ENCODE data around the gene CFAP410.
A peak's percentile ranks its signal among the peaks of the same experiment; 100 is the strongest.
"Not testable (repeated sequence)": the region's sequence is repeated elsewhere in the genome, so short reads cannot be mapped to it uniquely, and the experiment has no call there.

The CFAP410 gene

GRCh38 chr21:44368711-44369446 is 29.7 kb upstream of the CFAP410 start:
- no peak for DNase-seq (ENCODE audit: low spot score)

DNA sequence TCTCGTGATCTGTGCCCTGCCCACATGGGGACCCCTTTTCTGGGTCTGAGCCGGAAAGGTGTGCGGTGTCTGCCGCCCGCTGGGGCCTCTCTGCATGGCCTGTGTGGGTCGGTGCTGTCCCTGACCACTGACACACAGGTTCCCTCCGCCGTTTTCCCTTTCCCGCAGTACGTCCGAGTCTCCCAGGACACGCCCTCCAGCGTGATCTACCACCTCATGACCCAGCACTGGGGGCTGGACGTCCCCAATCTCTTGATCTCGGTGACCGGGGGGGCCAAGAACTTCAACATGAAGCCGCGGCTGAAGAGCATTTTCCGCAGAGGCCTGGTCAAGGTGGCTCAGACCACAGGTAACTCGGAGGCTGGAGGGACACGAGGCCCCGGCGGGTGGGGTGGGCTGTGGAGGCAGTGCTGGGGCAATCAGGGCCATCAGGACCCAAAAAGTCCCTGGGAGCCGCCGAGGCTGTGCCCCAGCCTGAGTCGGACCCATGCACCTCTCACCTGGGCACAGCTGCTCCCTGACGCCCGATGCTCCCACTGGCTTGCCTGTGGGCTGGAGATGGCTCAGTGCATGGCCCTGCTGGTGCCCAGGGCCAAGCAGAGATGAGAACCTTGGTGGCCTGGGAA is 27.5 kb upstream of the CFAP410 start:
- no peak for DNase-seq (ENCODE audit: low spot score)

DNA sequence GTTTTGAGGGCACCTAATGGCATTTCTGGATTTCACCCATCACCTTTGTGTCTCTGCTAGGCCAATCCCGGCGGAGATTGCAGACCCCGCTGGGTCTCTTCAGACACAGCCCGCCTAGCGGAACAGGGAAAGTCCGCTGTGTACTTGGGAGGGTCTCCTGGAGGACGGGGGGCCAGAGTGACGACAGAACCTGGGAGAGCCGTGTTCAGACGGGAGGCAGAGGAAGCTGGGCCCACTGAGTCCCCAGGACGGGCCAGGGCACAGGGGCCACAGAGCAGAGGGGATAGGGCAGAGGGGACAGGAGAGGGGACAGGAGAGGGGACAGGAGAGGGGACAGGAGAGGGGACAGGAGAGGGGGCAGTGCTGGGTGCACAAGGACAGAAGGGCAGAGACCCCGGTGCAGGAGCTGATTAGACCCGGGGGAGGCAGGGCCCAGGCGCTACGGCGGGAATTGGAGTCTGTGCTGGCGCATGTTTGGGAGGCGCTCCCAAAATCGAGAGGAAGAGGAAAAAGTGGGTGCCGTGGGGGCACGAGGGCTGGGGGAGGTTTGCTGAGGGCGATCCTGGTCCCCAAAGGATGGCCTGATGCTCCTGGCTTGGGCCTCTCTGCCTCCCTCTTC is 26.9 kb upstream of the CFAP410 start:
- no peak for DNase-seq (ENCODE audit: low spot score)

DNA sequence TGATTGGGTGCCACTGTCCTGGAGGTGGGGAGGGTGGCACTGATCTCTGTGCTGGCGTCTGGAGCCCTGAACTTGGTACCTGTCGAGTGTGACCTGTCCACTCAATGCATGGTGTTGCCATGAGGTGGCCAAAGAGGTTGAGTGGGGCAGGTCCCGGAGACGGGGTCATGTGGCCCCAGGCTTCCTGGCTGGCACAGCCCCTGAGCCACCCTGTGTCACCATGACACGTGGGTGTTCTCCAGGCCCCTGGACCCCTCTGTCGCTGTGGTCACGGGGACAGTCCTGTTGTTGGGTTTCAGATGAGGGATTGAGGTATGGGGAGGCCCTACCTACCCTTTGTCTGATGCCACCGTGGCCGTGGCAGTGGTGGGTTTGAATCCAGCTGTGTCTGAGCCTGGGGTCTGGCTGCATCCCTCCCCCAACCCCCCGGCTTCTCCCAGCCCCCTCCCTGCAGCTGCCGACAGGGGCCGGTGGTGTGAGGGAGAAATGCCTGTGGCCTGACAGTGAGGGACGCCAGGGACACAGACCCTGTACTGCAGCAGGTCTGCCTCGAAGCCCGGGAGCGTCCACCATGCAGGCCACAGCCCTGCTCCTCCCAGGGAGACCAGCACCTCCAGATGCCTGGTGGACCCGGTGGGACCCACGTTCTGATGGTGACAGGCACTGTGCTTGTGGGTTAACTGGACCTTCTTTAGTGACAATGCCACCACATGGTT is 26.2 kb upstream of the CFAP410 start:
- no peak for DNase-seq (ENCODE audit: low spot score)

DNA sequence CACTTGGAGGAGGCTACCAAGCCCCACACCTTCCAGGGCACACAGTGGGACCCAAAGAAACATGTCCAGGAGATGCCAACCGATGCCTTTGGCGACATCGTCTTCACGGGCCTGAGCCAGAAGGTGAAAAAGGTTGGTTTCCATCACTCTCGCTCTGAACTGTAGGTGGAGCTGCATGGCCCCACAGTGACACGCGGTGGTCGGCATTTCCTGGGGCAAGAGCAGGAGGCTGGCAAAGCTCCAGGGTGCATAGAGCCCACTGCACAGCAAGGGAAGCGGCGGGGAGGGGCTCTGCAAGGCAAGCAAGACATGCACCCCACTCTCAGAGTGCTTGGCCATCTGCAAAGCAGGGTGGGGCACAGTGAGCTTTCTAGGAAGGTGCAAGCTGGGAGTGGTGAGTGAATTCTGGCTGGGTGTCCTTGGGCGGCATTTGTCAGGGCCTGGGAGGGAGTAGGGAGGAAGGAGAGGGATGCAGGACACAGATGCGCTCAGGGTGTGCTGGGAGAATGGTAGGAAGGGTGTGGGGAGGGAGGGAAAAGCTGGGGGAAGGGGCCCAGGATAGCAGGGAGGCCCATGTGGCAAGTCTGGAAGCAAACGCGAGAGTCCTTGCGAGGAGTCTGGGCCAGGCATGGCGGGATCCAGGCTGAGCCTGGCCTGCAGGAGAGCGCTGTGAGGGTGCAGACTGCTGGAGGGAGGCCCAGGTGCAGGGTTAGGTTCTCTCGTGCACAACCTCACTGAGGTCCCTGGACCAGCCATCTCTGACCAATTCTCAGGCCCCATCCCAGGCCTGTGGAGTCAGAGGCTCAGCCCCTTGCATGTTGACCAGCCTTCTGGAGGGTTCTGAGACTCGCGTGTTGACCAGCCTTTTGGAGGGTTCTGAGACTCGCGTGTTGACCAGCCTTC is 25.2 kb upstream of the CFAP410 start:
- no peak for DNase-seq (ENCODE audit: low spot score)

DNA sequence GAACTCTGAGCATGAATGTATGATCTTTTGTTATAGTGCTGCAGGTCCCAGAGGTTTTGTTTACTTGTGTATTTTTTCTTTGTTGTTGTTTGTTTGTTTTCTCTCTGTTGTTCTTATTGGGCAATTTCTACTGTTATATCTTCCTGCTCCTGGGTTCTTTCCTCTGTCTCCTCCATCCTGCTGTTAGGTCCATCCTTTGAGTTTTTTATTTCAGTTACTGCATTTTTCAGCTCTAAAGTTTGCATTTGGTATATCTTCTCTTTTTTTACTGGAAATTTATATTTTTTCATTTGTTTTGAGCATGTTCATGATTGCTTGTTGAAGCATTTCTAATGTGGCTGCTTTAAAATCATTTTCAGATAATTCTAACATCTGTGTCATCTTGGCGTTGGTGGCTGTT is 24.1 kb upstream of the CFAP410 start:
- no peak for DNase-seq (ENCODE audit: low spot score)

DNA sequence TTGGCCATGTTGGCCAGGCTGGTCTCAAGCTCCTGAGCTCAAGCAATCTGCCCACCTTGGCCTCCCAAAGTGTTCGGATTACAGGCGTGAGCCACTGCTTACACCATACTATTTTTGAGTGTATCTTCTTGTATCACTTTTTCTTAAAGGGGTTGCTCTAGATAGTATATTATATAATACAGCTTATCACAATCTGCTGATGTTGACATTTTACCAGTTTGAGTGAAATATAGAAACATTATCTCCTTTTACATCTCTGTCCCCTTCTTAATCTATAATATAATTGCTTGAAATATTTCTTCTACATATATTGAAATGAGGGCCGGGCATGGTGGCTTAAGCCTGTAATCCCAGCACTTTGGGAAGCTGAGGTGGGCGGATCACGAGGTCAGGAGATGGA is 22.7 kb upstream of the CFAP410 start:
- not testable (repeated sequence) for DNase-seq (ENCODE audit: low spot score)

- DNase-seq (ENCODE audit: low spot score) = no peak
These were observed 21.0 kb upstream of the CFAP410 start for GRCh38 chr21:44360159-44360558.

- no peak for DNase-seq (ENCODE audit: low spot score)
These were observed 20.2 kb upstream of the CFAP410 start for GRCh38 chr21:44359396-44359795.

DNA sequence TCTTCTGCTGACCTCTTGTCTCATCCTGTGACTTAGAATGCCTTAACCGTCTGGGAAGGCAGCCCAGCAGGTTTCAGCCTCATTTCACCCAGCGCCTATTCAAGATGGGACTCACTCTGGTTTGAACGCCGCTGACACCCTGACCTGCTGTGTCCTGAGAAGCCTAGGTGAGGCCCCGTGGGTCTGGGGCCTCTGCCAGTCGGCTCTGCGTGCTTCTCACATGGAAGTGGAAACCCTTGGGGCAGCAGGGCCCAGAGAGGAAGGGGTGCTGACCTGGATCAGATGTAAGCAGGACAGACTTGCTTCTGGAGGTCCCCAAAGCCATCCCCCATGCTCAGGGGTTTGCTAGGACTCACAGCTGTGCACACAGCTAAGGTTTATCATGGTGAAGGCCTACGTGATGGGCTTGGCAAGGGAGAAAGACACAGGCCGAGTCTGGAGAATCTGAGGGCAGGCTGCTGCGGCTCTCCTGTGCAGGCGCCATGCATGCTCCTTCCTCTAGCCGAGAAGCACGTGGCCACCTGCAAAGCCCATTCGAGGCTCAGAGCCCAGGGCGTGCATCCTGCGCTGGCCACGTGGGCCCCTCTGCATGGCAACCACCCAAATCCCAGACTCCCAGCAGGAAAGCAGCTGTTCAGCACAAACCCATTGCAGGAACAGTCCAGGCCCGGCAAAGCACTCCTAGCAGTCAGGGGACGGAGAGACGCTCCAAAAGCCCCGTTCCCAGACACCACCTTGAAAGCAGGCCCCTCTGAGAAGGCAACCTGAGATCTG is 18.1 kb upstream of the CFAP410 start:
- DNase-seq (ENCODE audit: low spot score) = no peak

DNA sequence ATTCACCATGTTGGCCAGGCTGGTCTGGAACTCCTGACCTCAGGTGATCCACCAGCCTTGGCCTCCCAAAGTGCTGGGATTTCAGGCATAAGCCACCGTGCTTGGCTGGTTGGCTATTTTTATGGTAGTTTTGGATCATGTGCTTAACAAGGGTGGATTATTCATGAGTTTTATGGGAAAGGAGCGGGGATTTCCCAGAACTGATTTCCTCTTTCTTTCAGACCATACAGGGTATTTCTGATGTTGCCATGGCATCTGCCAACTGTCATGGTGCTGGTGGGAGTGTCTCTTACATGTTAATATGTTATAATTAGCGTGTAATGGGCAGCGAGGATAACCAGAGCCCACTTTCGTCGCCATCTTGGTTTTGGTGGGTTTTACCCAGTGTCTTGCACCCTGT is 17.4 kb upstream of the CFAP410 start:
- no peak for DNase-seq (ENCODE audit: low spot score)

GRCh38 chr21:44356160-44356559 is 17.0 kb upstream of the CFAP410 start:
- DNase-seq (ENCODE audit: low spot score) = no peak

DNA sequence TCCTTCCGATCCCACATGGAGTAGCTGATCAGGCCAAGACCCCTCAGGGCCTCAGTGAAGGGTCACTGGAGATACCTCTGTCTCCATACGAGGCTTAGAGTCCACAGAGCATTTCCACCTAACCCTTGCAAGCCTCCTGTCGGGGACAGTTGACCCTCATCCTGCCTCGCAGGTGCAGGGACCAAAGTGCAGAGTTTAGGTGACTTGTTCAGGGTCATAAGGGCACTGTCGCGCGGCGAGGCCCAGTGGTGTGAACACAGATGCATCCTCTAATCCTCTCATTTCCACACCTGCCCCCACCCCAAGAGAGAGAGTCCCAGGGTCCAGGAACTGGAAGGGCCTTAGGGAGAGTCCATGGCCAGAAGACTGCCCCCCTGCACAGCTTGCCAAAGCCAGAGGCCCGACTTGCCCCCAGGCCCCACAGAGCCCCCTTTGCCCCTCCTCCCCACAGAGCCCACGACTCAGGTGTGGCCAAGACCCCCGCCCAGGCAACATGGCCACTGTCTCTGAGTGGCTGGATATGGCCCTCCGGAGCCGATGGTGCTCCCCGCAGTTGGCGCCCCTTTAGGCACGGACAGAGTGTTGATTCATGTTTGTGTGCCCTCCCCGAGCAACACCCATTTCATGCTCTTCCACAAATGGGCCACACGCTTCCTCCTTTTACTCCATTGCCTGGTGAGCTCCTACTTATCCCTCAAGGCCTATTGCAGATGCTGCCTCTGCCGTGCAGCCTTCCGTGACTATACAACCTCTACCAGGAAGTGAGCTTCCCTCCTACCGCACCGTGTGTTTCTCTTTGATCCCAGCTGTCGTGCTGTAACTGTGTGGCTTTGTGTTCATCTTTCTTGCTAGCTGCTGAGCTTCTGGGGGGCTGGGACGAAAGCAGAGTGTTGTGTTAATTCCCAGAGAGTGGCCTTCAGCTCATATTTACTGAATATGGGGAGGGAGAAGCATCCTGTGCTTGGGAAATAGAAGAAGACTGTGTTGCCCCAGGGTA is 15.9 kb upstream of the CFAP410 start:
- peak; percentile 12 for DNase-seq (ENCODE audit: low spot score)

DNA sequence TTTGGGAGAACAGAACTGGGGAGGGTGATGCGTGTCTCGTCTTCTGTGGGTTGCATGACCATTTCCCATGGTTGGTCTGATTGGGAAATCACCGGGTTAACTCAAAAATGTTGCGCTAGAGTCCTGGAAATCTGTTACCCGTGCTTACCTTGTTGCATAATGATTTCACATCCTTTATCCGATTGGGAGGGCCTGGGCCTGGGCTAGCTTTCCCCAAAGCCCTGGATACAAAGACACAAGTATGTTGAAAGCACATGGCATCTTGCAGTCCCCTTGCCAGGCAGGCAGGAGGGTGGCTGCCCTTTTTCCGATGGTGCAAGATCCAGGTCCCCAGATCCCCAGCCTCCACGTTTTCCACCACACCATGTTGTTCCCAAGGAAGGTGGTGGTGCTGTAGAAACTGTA is 14.8 kb upstream of the CFAP410 start:
- no peak for DNase-seq (ENCODE audit: low spot score)

GRCh38 chr21:44353191-44353970 is 14.2 kb upstream of the CFAP410 start, which contains the start of gene TRPM2:
TRPM2 (plus strand) TSS chr21:44353621; CDS start chr21:44353701, 80 bp downstream.
- DNase-seq (ENCODE audit: low spot score) = peak; percentile 21

DNA sequence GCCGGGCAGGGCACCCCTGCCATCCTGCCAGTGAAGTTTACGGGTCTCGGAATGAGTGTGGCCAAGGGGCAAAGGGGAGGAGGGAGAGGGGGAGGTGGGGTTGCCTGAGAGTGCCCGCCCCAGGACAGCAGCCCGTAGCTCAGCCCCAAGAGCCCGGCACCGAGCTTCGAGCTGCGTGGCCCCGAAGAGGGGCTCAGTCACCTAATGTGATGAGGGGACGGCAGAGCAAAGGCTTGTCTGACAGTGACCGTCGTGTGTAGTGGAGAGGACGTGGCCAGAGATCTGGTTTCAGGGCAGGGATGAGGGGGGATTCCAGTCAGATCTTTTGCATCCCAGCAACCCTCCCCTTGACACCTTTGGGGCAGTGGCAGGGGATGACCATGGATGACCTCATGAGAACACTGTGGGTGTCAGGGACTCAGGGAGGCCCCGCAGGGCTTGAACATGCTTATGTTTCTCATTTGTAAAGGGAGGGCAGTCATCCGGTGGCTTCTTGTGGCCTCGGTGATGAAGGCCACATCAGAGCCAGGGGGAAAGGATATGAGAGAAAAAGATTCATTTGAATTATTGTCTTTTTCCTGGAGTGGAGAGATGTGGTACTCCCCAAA is 13.2 kb upstream of the CFAP410 start:
- DNase-seq (ENCODE audit: low spot score) = no peak

- DNase-seq (ENCODE audit: low spot score) = no peak
These were observed 12.5 kb upstream of the CFAP410 start for GRCh38 chr21:44351535-44352252.

All from CD4-positive, alpha-beta T cell treated with Interleukin-2 at 100 ng/mL for 4 hours (primary cell).